WI38 (cell line): ENCODE results near the gene PREX1.

Experiments used
- H3K4me3 ChIP-seq: 2 replicates; pipeline ENCODE4 v1.5.1; 2011; ENCODE audit warnings: low read depth, mild to moderate bottlenecking, control low read depth, low read length
- CTCF ChIP-seq: IDR thresholded peaks from 2 replicates; pipeline ENCODE4 v1.5.1; 2012; ENCODE audit warnings: low read depth, mild to moderate bottlenecking, control low read depth, low read length

The PREX1 gene

GRCh38 chr20:48791014-48791413 lies 36.8 kb downstream of the PREX1 start:
- no peak overlapping the region for H3K4me3 ChIP-seq
- TF ChIP-seq CTCF, result no peak

- H3K4me3 ChIP-seq, result no peak overlapping the region
- no peak for TF ChIP-seq CTCF
Measured at GRCh38 chr20:48790473-48791003, 37.3 kb downstream of the PREX1 start.

GRCh38 chr20:48789781-48790472 lies 37.9 kb downstream of the PREX1 start:
- TF ChIP-seq CTCF, result no peak
- no peak overlapping the region for H3K4me3 ChIP-seq

- H3K4me3 ChIP-seq, result no peak overlapping the region
- no peak for TF ChIP-seq CTCF
Measured at GRCh38 chr20:48789185-48789668, 38.6 kb downstream of the PREX1 start.

GRCh38 chr20:48788486-48789072 lies 39.2 kb downstream of the PREX1 start:
- no peak for TF ChIP-seq CTCF
- H3K4me3 ChIP-seq, result no peak overlapping the region

GRCh38 chr20:48787861-48788375 lies 39.9 kb downstream of the PREX1 start:
- TF ChIP-seq CTCF, result no peak
- H3K4me3 ChIP-seq, result no peak overlapping the region
